GM23248 (cell line): ENCODE measurements around the gene NEK2.

ENCODE experiments used
- EZH2 ChIP-seq: fragments of 200-600 bp; sonication (generic); IDR thresholded peaks from 2 replicates; pipeline ENCODE4 v1.6.1; 2018; ENCODE audit warnings: antibody characterized with exemption, mild to moderate bottlenecking; ENCODE audit not compliant: insufficient read depth, poor library complexity, severe bottlenecking
- EZH2phosphoT487 ChIP-seq: fragments of 200-600 bp; sonication (generic); IDR thresholded peaks from 2 replicates; pipeline ENCODE4 v1.6.1; 2018; ENCODE audit warnings: antibody characterized with exemption, moderate library complexity, mild to moderate bottlenecking, low read depth; ENCODE audit not compliant: insufficient read depth

GRCh38 chr1:211647711-211648121 lies 27.7 kb downstream of the NEK2 start:
- TF ChIP-seq EZH2phosphoT487: no peak
- TF ChIP-seq EZH2: no peak
